SK-N-MC (cell line): ENCODE data around the gene SHB.

Source experiments
- DNase-seq: peaks from one replicate; pipeline ENCODE4 v3.0.0-alpha.2; 2011; ENCODE audit warnings: low read depth, low spot score
- H3K27ac ChIP-seq: fragments of 200-600 bp; sonication (generic); 2 replicates; pipeline ENCODE4 v1.5.1; 2016; ENCODE audit warnings: mixed run types
- H3K36me3 ChIP-seq: fragments of 200-600 bp; sonication (generic); 2 replicates; pipeline ENCODE4 v1.6.1; 2017; ENCODE audit warnings: antibody characterized with exemption, low read length, mixed read lengths; ENCODE audit not compliant: insufficient read depth
- H3K4me3 ChIP-seq: fragments of 200-600 bp; sonication (generic); 2 replicates; pipeline ENCODE4 v1.5.1; 2016
- H3K9ac ChIP-seq: fragments of 200-600 bp; sonication (generic); 2 replicates; pipeline ENCODE4 v1.8.0; 2017; ENCODE audit warnings: mixed run types, mixed read lengths; ENCODE audit not compliant: insufficient read length
- H3K9me3 ChIP-seq: fragments of 200-600 bp; sonication (generic); 2 replicates; pipeline ENCODE4 v1.6.1; 2017; ENCODE audit warnings: low read depth, mild to moderate bottlenecking, antibody characterized with exemption, low read length, moderate library complexity, mixed read lengths
- EZH2 ChIP-seq: fragments of 200-600 bp; sonication (generic); IDR thresholded peaks from one replicate; pipeline ENCODE4 v1.6.1; 2017; ENCODE audit warnings: antibody characterized with exemption
- FOXP2 ChIP-seq: optimal IDR thresholded peaks from 2 replicates; pipeline ENCODE3; 2011; ENCODE audit warnings: mild to moderate bottlenecking, moderate library complexity; ENCODE audit not compliant: insufficient read depth; ENCODE audit errors: extremely low read length, control extremely low read depth
- POLR2AphosphoS5 ChIP-seq: IDR thresholded peaks from 2 replicates; pipeline ENCODE4 v1.6.1; 2012; ENCODE audit warnings: mild to moderate bottlenecking, low read depth, low read length, borderline replicate concordance

Gene SHB

DNA sequence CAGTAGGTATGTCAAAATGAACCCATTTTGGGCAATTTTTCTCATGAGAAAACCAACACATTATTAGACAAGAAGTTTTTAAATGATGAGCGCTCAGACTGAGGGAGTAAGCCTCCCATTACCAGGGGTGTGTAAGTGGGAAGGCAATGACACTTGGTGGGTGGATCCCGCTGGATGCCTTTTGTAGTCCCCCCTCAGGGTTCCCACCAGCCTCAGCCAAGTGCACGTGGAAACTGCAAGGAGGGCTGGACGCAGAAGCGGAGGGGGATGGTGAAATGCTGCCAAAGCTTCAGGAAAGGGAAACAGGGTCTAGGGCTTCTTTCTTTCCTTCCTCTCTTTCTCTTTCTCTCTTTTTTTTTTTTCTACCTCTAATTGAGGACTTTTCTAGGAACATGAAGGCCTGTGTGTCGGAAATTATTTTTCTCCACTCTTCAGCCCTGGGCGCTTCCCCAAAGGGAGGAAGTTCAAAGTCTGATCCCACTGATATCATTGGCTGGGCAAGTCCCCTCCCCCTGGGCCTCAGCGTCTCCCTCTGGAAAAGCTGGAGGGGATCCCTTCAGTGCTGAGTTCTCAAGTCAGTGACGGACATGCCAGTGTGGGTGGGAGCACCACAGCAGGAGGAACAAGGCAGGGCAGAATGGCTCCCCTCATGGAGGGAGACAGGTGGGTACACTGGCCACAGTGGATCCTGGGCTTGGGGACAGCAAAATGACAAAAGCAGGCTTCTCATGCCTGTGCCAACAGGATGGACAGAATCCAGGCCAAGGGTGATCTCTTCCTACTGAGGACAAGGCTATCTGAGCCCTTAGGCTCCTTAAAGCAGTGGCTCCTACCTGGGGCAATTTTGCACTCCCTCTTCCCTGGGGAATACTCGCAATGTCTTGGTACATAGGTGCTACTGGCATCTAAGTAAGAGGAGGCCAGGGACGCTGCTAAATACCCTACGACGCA is 141.2 kb downstream of the SHB start:
- H3K4me3 ChIP-seq, result no peak overlapping the region
- H3K36me3 ChIP-seq, result peaks cover 28% of the 10 kb centered on the region
- no peak overlapping the region for H3K27ac ChIP-seq
- H3K9ac ChIP-seq, result no peak overlapping the region
- DNase-seq, result no peak
- TF ChIP-seq EZH2 (no peak), POLR2AphosphoS5 (no peak), FOXP2 (no peak)
- peaks cover 9% of the 10 kb centered on the region; the same call in 1 of the 2 replicates for H3K9me3 ChIP-seq

DNA sequence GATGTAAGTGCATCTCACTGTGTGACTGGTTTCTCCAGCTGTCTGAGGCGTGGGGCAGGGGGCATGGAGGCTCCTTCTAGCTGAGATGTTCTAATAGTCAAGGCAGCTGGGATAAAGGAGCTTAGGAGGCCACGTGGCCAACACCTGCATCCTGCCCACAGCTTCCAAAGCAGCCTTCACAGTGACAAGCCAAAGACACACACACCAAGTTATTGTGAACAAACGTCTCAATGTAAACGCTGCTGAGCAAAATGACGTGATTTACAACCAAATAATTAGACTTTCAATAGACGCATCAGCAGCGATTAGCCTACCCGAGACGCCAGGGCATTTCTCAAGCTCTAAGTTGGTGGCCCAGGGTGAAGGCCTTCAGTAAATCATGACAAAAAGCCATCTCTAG is 141.9 kb downstream of the SHB start:
- Histone ChIP-seq H3K9ac (no peak overlapping the region), H3K36me3 (peaks cover 27% of the 10 kb centered on the region), H3K4me3 (no peak overlapping the region), H3K27ac (no peak overlapping the region), H3K9me3 (peaks cover 9% of the 10 kb centered on the region; the same call in 1 of the 2 replicates)
- no peak for TF ChIP-seq POLR2AphosphoS5
- DNase-seq, result no peak

DNA sequence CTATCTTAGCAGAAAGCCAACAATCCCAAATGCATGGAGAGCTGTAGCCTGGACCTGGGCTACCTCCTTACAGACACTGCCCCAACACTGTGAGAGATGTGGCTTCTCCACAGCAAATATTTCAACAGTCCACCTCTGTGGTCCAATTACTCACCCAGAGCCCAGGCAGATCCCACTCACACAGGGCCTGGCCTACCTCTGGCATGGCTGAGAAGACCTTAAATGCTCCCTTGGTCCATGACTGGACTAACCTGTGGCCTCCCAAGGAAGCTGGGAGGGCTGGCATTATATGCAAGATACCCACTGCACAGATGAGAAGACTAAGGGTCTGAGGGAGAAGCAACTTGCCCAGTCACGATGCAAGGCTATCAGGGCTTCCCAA is 142.3 kb downstream of the SHB start:
- TF ChIP-seq POLR2AphosphoS5 (no peak), EZH2 (no peak), FOXP2 (no peak)
- H3K4me3 ChIP-seq, result no peak overlapping the region
- peaks cover 27% of the 10 kb centered on the region for H3K36me3 ChIP-seq
- H3K9ac ChIP-seq, result no peak overlapping the region
- no peak for DNase-seq
- H3K9me3 ChIP-seq, result peaks cover 8% of the 10 kb centered on the region; the same call in 1 of the 2 replicates
- H3K27ac ChIP-seq, result no peak overlapping the region

DNA sequence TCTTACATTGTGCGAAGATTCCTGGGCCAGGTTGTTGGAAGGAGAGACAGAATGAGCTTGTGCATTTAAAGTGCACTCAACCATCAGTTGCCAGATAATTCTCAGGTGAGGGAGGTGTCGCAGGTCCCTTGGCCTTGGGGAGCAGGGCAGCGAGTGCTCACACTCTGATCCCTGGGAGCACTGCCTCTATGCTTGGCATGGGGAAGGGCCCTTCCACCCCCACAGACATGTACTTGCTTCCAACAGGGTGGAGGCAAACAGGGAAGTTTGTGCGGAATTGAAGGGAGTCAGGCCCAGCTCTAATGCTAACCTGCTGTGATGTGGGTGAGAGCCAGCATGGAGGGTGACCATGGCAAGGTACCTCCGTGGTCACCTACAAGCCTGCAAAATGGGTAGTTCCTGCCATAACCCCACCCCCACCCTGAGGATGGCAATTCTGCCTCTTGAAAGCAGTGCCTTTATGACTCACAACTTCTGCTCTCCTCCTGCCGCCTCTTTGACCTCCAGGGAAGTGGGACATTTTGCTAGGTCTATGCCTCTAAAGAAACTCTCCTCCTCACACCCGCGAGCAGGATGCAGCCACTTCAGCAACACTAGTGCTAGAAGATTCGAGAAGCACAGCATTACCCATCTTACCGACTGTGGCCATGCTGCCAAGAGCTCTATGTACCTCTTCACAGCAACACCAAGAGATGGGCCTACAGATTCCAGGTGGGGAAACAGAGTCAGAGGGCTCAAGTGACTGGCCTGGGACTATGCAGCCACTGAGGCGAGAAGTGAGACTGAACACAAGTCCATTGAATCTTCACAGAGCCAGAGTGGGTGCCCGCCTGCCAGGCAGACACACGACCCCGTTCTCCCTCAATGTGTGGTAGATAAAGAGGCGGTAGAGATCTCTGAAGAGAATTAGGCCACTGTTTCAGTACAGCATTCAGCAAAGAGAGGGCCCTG is 143.0 kb downstream of the SHB start:
- Histone ChIP-seq H3K9ac (no peak overlapping the region), H3K4me3 (no peak overlapping the region), H3K9me3 (peaks cover 2% of the 10 kb centered on the region; the same call in 1 of the 2 replicates), H3K36me3 (peaks cover 20% of the 10 kb centered on the region), H3K27ac (no peak overlapping the region)
- DNase-seq, result no peak
- TF ChIP-seq EZH2, result no peak
- no peak for TF ChIP-seq FOXP2
- no peak for TF ChIP-seq POLR2AphosphoS5

DNA sequence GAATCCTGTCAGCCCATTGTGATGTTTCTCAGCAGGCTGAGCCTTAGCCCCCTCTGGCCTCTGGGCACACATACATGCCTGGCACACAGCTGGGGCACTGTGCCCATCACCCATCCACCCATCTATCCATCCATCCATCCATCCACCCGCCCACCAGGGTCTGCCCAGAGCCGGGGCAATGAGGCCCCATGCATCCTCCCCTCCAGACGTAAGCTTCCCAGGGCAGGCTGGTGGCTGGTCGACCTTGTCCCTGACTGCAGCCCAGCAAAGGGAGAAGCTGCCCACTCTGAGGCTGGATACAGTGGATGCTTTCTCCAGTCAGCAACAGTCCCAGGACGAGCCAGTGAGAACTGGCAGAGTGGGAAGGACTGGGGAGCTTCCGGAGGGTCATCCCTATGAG is 144.0 kb downstream of the SHB start:
- no peak overlapping the region for H3K9ac ChIP-seq
- H3K4me3 ChIP-seq, result no peak overlapping the region
- no peak overlapping the region for H3K27ac ChIP-seq
- H3K9me3 ChIP-seq, result no peaks in the 10 kb centered on the region
- TF ChIP-seq FOXP2 (no peak), EZH2 (no peak), POLR2AphosphoS5 (no peak)
- DNase-seq, result no peak
- peaks cover 12% of the 10 kb centered on the region; the same call in 1 of the 2 replicates for H3K36me3 ChIP-seq

DNA sequence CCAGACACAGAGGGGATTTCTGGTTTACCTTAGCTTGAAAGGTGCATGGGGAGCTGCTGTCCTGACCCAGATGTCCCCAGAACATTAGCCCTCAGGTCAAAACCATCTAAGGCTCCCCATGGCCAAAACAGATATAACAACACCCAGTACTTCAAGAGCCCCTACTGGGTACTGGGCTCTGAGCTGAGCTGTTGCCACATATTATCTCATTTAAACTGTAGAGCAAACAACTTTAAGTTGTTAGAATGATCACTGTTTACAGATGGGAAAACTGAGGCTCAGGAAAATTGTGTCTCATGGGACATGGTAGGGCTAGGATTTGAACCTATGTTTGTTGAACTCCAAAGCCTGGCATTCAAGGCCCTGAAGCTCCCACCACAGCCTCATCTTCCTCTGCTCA is 144.5 kb downstream of the SHB start:
- TF ChIP-seq POLR2AphosphoS5, result no peak
- no peak for TF ChIP-seq EZH2
- TF ChIP-seq FOXP2, result no peak
- no peak overlapping the region for H3K9ac ChIP-seq
- no peak overlapping the region for H3K4me3 ChIP-seq
- no peak for DNase-seq
- H3K9me3 ChIP-seq, result no peaks in the 10 kb centered on the region
- H3K36me3 ChIP-seq, result peaks cover 12% of the 10 kb centered on the region; the same call in 1 of the 2 replicates
- no peak overlapping the region for H3K27ac ChIP-seq

DNA sequence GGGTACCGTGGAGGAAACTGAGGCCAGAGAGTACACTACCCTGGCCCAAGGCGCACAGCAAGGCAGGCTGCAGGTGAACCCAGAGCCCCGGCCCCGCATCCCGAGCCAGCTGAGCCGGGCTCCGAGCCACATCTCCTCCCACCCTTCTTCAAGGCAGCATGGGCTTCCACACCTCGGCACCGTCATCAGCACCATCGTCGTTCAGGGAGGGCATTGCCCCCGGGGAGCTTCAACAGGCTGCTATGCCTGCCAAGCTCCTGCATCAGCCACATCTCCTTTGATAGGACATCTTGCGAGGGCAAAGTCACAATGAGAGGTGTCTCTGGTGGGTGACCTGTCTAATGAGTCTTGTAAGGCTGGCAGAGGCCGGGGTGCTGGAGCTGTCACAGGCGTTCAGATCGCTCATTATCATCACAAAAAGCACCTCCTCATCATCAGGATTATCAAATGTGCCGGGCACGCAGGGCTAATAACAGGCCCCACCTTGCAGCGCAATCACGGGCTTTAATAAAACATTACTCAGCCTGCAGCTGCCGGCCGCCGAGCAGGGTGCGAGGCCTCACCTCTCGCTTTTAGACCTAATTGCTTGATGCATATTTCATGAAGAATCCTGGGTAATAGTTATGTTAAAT is 145.1 kb downstream of the SHB start:
- Histone ChIP-seq H3K27ac (no peak overlapping the region), H3K9me3 (no peaks in the 10 kb centered on the region), H3K4me3 (no peak overlapping the region), H3K9ac (no peak overlapping the region), H3K36me3 (peaks cover 6% of the 10 kb centered on the region; the same call in 1 of the 2 replicates)
- TF ChIP-seq FOXP2 (no peak), EZH2 (no peak), POLR2AphosphoS5 (no peak)
- DNase-seq, result no peak

DNA sequence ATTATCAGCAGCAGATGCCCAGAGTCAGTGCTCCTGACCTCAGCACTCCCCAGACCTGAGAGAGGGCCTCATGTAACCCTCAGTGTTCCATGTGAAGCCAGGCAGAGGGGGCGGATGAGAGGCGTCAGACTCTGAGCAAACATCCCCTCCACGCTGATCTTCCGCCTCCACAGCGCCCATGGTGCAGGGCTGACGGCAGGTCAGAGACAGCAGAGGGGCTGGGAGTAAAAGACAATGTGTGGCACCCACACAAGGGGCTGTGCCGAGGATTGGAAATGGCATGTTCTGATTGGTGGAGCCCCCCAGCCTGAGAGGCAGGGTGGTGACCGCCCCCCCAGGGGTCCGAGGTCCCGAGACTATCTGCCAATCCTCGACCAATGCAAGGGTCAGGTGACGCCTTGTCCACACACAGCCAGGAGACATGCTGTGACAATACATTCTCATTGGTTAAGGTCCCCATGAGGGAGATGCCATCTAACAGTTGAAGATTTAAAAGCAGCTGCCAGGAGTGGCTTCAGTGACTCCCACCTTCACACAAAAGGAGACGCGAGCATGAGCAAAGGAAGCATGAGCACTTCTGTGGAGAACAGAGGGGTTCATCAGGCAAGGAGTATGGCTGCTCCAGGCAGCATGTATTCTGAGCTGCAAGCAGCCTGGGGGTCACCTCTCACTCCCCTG is 145.8 kb downstream of the SHB start:
- H3K27ac ChIP-seq, result no peak overlapping the region
- no peaks in the 10 kb centered on the region for H3K9me3 ChIP-seq
- no peak overlapping the region for H3K4me3 ChIP-seq
- peaks cover 6% of the 10 kb centered on the region; the same call in 1 of the 2 replicates for H3K36me3 ChIP-seq
- no peak overlapping the region for H3K9ac ChIP-seq
- DNase-seq, result no peak
- TF ChIP-seq FOXP2 (no peak), EZH2 (no peak), POLR2AphosphoS5 (no peak)
